ENCODE measurements around the gene PDE1A. TPM values are rescaled to one million over a fixed set of nuclear protein-coding genes. Genes with fewer than 3 reads are reported as not detected.

PDE1A gene
- total RNA-seq, 1 donor from 2014 or later, result 0.08 TPM

- Histone ChIP-seq H3K36me3 (ENCODE audit: control insufficient read depth, insufficient read depth, low read length) (no peaks in the 10 kb centered on the region), H3K4me3 (ENCODE audit: low read depth, low read length) (no peak overlapping the region), H3K27me3 (ENCODE audit: control insufficient read depth, insufficient read depth, low read length) (no peaks in the 10 kb centered on the region)
- no peak for DNase-seq (ENCODE audit: low read depth)
- no peak for TF ChIP-seq CTCF (IDR thresholded peaks at IDR 0.05; ENCODE audit: insufficient read depth, low read length, poor library complexity, severe bottlenecking)
These were observed 235.8 kb downstream of the PDE1A start for GRCh38 chr2:182191061-182191460.

GRCh38 chr2:182187130-182187529, 239.7 kb downstream of the PDE1A start:
- DNase-seq (ENCODE audit: low read depth), result no peak
- no peaks in the 10 kb centered on the region for H3K27me3 ChIP-seq (ENCODE audit: control insufficient read depth, insufficient read depth, low read length)
- no peak for TF ChIP-seq CTCF (IDR thresholded peaks at IDR 0.05; ENCODE audit: insufficient read depth, low read length, poor library complexity, severe bottlenecking)
- no peak overlapping the region for H3K4me3 ChIP-seq (ENCODE audit: low read depth, low read length)
- no peaks in the 10 kb centered on the region for H3K36me3 ChIP-seq (ENCODE audit: control insufficient read depth, insufficient read depth, low read length)

- H3K4me3 ChIP-seq (ENCODE audit: low read depth, low read length), result no peak overlapping the region
- no peak for DNase-seq (ENCODE audit: low read depth)
- H3K36me3 ChIP-seq (ENCODE audit: control insufficient read depth, insufficient read depth, low read length), result no peaks in the 10 kb centered on the region
- H3K27me3 ChIP-seq (ENCODE audit: control insufficient read depth, insufficient read depth, low read length), result no peaks in the 10 kb centered on the region
- TF ChIP-seq CTCF (IDR thresholded peaks at IDR 0.05; ENCODE audit: insufficient read depth, low read length, poor library complexity, severe bottlenecking), result peak; percentile 37
These were observed 240.6 kb downstream of the PDE1A start for GRCh38 chr2:182186132-182186735.

- no peak for TF ChIP-seq CTCF (IDR thresholded peaks at IDR 0.05; ENCODE audit: insufficient read depth, low read length, poor library complexity, severe bottlenecking)
- Histone ChIP-seq H3K4me3 (ENCODE audit: low read depth, low read length) (no peak overlapping the region), H3K36me3 (ENCODE audit: control insufficient read depth, insufficient read depth, low read length) (no peaks in the 10 kb centered on the region), H3K27me3 (ENCODE audit: control insufficient read depth, insufficient read depth, low read length) (no peaks in the 10 kb centered on the region)
- no peak for DNase-seq (ENCODE audit: low read depth)
These were observed 244.4 kb downstream of the PDE1A start for GRCh38 chr2:182182436-182182835.

- Histone ChIP-seq H3K36me3 (ENCODE audit: control insufficient read depth, insufficient read depth, low read length) (no peaks in the 10 kb centered on the region), H3K27me3 (ENCODE audit: control insufficient read depth, insufficient read depth, low read length) (no peaks in the 10 kb centered on the region), H3K4me3 (ENCODE audit: low read depth, low read length) (no peak overlapping the region)
- DNase-seq (ENCODE audit: low read depth), result no peak
- no peak for TF ChIP-seq CTCF (IDR thresholded peaks at IDR 0.05; ENCODE audit: insufficient read depth, low read length, poor library complexity, severe bottlenecking)
These were observed 245.5 kb downstream of the PDE1A start for GRCh38 chr2:182181381-182181780.

GRCh38 chr2:182179176-182179575, 247.7 kb downstream of the PDE1A start:
- DNase-seq (ENCODE audit: low read depth), result no peak
- Histone ChIP-seq H3K27me3 (ENCODE audit: control insufficient read depth, insufficient read depth, low read length) (no peaks in the 10 kb centered on the region), H3K4me3 (ENCODE audit: low read depth, low read length) (no peak overlapping the region), H3K36me3 (ENCODE audit: control insufficient read depth, insufficient read depth, low read length) (no peaks in the 10 kb centered on the region)
- no peak for TF ChIP-seq CTCF (IDR thresholded peaks at IDR 0.05; ENCODE audit: insufficient read depth, low read length, poor library complexity, severe bottlenecking)
